SK-N-MC (cell line): Measurements from ENCODE around the gene GRPEL1.

ENCODE experiments used
- EZH2 ChIP-seq: fragments of 200-600 bp; sonication (generic); IDR thresholded peaks from one replicate; pipeline ENCODE4 v1.6.1; 2017; ENCODE audit warnings: antibody characterized with exemption
- POLR2AphosphoS5 ChIP-seq: IDR thresholded peaks from 2 replicates; pipeline ENCODE4 v1.6.1; 2012; ENCODE audit warnings: mild to moderate bottlenecking, low read depth, low read length, borderline replicate concordance

GRCh38 chr4:7048642-7049041 is 19.2 kb downstream of the GRPEL1 start:
- TF ChIP-seq POLR2AphosphoS5 (no peak), EZH2 (no peak)
